A673 (cell line): ENCODE measurements around the gene ACVRL1. TPM values are rescaled to one million over a fixed set of nuclear protein-coding genes. Genes with fewer than 3 reads are reported as not detected.

Experiments
- BruUV-seq: library from RNA; stranded (reverse); fragments of 400-500 nt; replicated peaks from 2 replicates; lab custom pipeline; 2021; lab: Mats Ljungman, UMichigan
- CTCF ChIA-PET: fragments of 300-600 bp; sonication (Branson Sonifier 250); formaldehyde crosslinking; loops from one replicate; lab custom pipeline; 2022; ENCODE audit warnings: antibody characterized with exemption; lab: Charles Lee
- POLR2A ChIA-PET: fragments of 300-600 bp; sonication (Branson Sonifier 250); formaldehyde crosslinking; loops from one replicate; lab custom pipeline; 2022; ENCODE audit warnings: antibody characterized with exemption; ENCODE audit not compliant: low non-redundant PET; lab: Charles Lee
- DNase-seq: peaks from one replicate; pipeline ENCODE4 v3.0.0-alpha.2; 2015; ENCODE audit warnings: low spot score
- H3K27ac ChIP-seq: fragments of 200-600 bp; sonication (generic); 2 replicates; pipeline ENCODE4 v1.5.1; 2016; ENCODE audit warnings: mixed run types, low read depth, mild to moderate bottlenecking, mixed read lengths, antibody characterized with exemption, low read length; ENCODE audit not compliant: poor library complexity, severe bottlenecking
- H3K27me3 ChIP-seq: fragments of 200-600 bp; sonication (generic); replicated peaks from 2 replicates; pipeline ENCODE4 v1.6.1; 2017; ENCODE audit warnings: mixed run types, low read depth, mild to moderate bottlenecking, mixed read lengths, antibody characterized with exemption, low read length; ENCODE audit not compliant: insufficient read depth, poor library complexity
- H3K36me3 ChIP-seq: fragments of 200-600 bp; sonication (generic); 2 replicates; pipeline ENCODE4 v1.6.1; 2016; ENCODE audit warnings: mixed run types, mild to moderate bottlenecking, mixed read lengths, antibody characterized with exemption, low read length; ENCODE audit not compliant: insufficient read depth, poor library complexity, severe bottlenecking
- H3K4me1 ChIP-seq: fragments of 200-600 bp; sonication (generic); 2 replicates; pipeline ENCODE4 v1.6.1; 2017; ENCODE audit warnings: mixed run types, mild to moderate bottlenecking, mixed read lengths, antibody characterized with exemption, low read length; ENCODE audit not compliant: insufficient read depth, poor library complexity, severe bottlenecking
- H3K4me3 ChIP-seq: fragments of 200-600 bp; sonication (generic); 2 replicates; pipeline ENCODE4 v1.5.1; 2016; ENCODE audit warnings: low read depth, mixed run types, mild to moderate bottlenecking, mixed read lengths, low read length; ENCODE audit not compliant: poor library complexity, severe bottlenecking
- H3K9me3 ChIP-seq: fragments of 200-600 bp; sonication (generic); 2 replicates; pipeline ENCODE4 v1.6.1; 2016; ENCODE audit warnings: mixed run types, low read depth, mild to moderate bottlenecking, mixed read lengths, antibody characterized with exemption, low read length; ENCODE audit not compliant: poor library complexity, severe bottlenecking
- CTCF ChIP-seq: fragments of 300-800, 200-600 bp; sonication (generic); conservative IDR thresholded peaks from 2 replicates; pipeline ENCODE4 v1.5.1; 2017; ENCODE audit warnings: low read depth, mild to moderate bottlenecking, antibody characterized with exemption, low read length, moderate library complexity, mixed read lengths
- EZH2 ChIP-seq: fragments of 200-600 bp; sonication (generic); IDR thresholded peaks from 2 replicates; pipeline ENCODE4 v1.6.1; 2017; ENCODE audit warnings: borderline replicate concordance, low read depth, mild to moderate bottlenecking, mixed read lengths, antibody characterized with exemption, low read length; ENCODE audit not compliant: poor library complexity, severe bottlenecking
- intact Hi-C: fragments of 100-400 bp; cut with micrococcal nuclease; formaldehyde crosslinking; loops from one replicate; pipeline ENCODE4 v1.10.0; 2022; ENCODE audit not compliant: unreplicated experiment
- total RNA-seq: library from RNA; stranded (reverse); gene quantifications from 2 replicates; pipeline ENCODE4 v1.2.3, GENCODE V29; 2021

The ACVRL1 gene
- total RNA-seq, 1 experiment from 2014 or later: 0.17 TPM

GRCh38 chr12:51890133-51890464, 17.2 kb upstream of the ACVRL1 start:
- Histone ChIP-seq H3K4me3 (no peak overlapping the region), H3K4me1 (no peaks in the 10 kb centered on the region), H3K27ac (no peak overlapping the region), H3K36me3 (no peaks in the 10 kb centered on the region), H3K27me3 (no peaks in the 10 kb centered on the region), H3K9me3 (no peaks in the 10 kb centered on the region)
- BruUV-seq: no TSS peak
- POLR2A ChIA-PET: no interaction called here
- intact Hi-C loops: no loop called here
- no peak for DNase-seq
- CTCF ChIA-PET: interaction anchor here (0.5 kb wide), 1 partner anchor 14 kb away, joined by 3 read pairs; no protein-coding TSS in a partner anchor
- TF ChIP-seq CTCF: no peak
- no peak for TF ChIP-seq EZH2

- H3K27me3 ChIP-seq: no peaks in the 10 kb centered on the region
- TF ChIP-seq CTCF (no peak), EZH2 (no peak)
- ChIA-PET POLR2A (no interaction called here), CTCF (no interaction called here)
- no peaks in the 10 kb centered on the region for H3K9me3 ChIP-seq
- no TSS peak for BruUV-seq
- H3K4me1 ChIP-seq: no peaks in the 10 kb centered on the region
- no peak for DNase-seq
- H3K36me3 ChIP-seq: no peaks in the 10 kb centered on the region
- no peak overlapping the region for H3K27ac ChIP-seq
- no peak overlapping the region for H3K4me3 ChIP-seq
- intact Hi-C loops: no loop called here
These were observed 16.7 kb upstream of the ACVRL1 start for GRCh38 chr12:51890511-51891171.

- ChIA-PET CTCF (no interaction called here), POLR2A (no interaction called here)
- H3K4me3 ChIP-seq: no peak overlapping the region
- H3K36me3 ChIP-seq: no peaks in the 10 kb centered on the region
- H3K27me3 ChIP-seq: no peaks in the 10 kb centered on the region
- BruUV-seq: no TSS peak
- H3K9me3 ChIP-seq: no peaks in the 10 kb centered on the region
- TF ChIP-seq EZH2 (no peak), CTCF (peak; percentile 40; the same call in 1 of the 2 replicates)
- H3K27ac ChIP-seq: no peak overlapping the region
- intact Hi-C loops: no loop called here
- H3K4me1 ChIP-seq: no peaks in the 10 kb centered on the region
- DNase-seq: no peak
These were observed 15.5 kb upstream of the ACVRL1 start for GRCh38 chr12:51891843-51892242.
